PC-3 (cell line): ENCODE measurements around the gene TAP2.
A peak's percentile ranks its signal among the peaks of the same experiment; 100 is the strongest.

Experiments
- CTCF ChIP-seq: fragments of 300-600 bp; sonication (generic); conservative IDR thresholded peaks from 2 replicates; pipeline ENCODE4 v1.5.1; 2017; ENCODE audit warnings: antibody characterized with exemption, low read depth, mild to moderate bottlenecking, low read length
- EZH2 ChIP-seq: fragments of 300-600 bp; sonication (generic); IDR thresholded peaks from one replicate; pipeline ENCODE4 v1.6.1; 2017; ENCODE audit warnings: antibody characterized with exemption, mild to moderate bottlenecking, low read length; ENCODE audit not compliant: unreplicated experiment
- EZH2phosphoT487 ChIP-seq: fragments of 300-600 bp; sonication (generic); IDR thresholded peaks from 2 replicates; pipeline ENCODE4 v1.6.1; 2018; ENCODE audit warnings: mild to moderate bottlenecking, antibody characterized with exemption, low read length, borderline replicate concordance

- TF ChIP-seq CTCF, result peak; percentile 60
- no peak for TF ChIP-seq EZH2
- TF ChIP-seq EZH2phosphoT487, result no peak
Observed at GRCh38 chr6:32825966-32826365, 12.6 kb downstream of the TAP2 start.
